Activated CD4-positive, alpha-beta T cell treated with anti-CD3 and anti-CD28 coated beads, Interleukin-2, amount 50 U/mL, for 16 hours (primary cell): ENCODE measurements around the gene CARS1.

Experiments used
- DNase-seq: peaks from one replicate; pipeline ENCODE4 v3.0.0-alpha.2; 2020

The CARS1 gene

DNA sequence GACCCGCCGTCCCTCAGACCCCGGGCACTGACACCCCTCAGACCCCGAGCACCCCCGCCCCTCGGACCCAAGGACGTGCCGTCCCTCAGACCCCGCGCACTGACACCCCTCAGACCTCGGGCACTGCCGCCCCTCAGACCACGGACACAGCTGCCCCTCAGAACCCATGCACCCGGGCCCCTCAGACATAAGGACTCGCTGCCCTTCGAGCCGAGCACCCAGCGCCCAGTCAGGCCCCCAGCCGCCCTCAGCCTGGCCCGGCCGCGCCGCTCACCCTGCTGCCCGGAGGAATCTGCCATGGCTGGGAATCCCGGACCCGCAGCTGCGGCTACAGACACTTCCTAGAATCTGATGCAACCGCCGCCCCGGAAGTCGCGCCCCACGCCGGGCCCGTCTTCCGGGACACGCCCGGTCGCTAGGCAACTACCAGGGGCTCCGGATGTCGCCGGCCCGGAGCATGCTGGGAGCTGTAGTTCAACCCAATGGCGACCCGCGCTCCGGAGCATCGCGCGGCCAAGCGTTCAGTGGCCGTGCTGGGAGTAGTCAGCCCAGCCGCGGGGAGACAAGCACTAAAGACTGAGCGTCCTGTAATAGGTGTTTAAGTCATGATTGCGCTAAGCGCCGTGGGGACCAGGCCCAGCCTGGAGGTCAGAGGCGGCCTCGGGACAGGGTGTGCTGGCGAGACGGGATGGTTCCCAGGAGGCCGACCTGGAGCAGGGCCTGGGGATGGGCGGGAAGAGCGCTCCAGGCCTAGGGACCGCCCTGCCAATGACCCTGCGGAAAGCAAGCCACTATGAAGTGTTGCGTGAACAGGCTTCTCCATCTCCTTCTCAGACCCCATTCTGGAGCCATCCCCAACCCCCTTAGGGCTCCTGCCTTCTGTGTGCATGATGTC lies at the start of gene CARS1:
CARS1 (minus strand) TSS at position 355 of the 895 bp plus-strand sequence; CDS start at position 299, 56 bp downstream.
- peak; percentile 96 for DNase-seq

DNA sequence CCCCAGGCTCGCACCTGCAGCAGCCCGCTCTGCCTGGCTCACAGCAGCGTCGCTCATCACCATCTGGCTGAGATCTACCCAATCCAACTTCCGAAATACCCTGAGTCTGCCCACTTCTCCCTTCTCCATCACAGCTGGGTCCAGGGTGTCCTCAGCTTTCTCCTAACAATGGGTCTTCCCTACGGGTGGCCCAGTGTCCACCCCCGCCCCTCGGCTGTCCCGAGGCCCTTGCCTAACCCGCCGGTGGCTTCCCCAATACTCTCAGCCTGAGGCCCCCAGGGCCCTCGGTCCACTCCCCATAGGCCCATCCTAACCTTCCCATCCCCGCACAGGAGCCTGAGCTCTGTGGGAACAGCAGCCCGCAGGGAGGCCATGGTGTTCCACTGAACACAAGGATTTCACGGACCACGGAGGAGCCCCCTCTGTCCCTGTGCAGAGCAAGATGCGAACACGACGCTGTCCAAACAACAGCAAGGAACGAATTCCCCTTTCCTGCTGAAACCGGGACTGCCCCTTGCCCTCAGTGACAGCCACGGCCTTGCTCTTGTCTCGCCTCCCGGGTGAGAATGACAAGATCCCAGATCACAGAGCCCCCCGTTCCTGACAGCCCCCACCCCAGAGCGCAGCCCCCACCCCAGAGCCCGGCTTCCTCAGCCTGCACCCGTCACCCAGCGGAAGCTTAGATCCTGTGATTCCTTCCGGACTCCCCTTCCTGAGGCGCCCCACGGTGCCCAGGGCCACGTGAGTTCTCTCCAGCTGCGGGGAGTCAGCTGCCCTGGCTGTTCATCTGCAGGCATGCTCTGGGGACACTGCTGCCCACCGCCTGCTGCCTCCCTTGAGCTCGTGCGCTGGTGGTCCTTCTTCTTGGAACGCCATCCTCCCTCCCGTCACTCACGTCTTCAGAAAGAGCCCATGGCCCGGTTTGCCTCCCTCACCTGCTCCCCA lies 48.8 kb upstream of the CARS1 start:
- DNase-seq, result no peak

DNA sequence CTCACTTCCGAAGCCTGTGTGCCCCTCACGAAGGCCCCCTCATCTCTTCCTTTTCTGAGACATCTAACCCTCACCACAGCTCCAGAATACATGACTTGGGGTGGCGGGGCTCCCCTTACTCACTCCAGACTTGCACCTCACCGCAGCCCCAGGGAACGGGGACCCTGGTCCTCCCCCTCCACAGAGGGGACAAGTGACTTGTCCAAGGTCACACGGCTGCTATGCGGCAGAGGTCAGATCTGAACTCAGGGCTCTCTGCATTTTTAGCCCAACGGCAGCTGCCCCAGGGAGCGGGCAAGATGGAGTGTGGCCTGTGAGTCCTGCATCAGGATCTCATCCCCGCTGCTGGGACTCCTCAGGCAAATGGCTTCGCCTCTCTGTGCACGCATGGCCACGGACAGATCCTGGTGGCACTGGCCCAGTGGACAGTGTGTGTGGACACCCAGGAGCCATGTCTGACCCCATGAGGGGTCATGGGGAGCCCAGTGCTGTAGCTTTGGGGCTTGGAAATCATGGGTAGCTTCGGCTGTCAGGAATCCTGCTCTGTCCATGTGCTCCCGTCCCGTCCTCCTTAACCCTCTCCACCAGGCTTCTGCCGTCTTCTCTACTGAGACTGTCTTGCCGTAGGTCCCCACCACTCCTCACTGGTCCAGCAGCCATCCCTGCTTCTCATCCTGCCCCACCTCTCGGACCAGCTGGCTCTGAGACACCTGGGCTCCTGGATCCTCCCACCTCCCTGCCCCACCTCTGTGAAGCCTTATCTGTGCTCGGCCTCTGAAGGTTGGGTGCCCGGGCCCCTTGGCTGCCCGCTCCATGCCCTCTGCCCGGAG lies 48.0 kb upstream of the CARS1 start:
- DNase-seq, result no peak

DNA sequence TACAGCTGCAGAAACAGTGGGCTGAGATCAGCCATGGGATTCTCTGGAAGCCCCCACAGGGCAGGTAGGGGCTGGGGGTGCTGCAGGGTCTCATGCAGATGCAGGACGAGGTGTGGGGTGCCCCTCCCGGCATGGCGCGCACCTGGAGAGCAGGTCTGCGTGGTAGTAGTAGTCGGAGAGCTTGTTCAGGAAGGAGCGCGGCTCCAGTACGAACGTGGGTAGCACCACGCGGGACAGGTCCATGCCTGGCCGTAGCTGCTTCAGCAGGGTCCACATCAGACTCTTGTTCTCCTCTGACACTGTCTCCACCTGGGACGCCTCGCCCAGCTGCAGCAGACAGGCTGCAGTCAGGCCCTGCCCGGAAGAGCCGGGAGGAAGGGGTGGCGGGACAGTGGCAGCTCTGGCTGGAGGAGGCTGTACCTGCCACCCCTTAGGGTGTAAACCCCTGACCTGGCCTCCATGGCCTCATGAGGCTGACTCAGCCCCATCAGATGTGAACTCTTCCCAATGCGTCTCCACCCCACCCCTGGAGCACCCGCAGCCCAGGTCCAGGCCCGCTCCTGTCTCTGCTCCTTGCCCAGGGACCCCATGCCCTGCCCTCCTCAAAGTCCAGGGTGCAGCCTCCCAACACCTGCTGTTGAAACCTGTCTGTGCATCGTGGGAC lies 47.0 kb upstream of the CARS1 start:
- DNase-seq, result no peak

DNA sequence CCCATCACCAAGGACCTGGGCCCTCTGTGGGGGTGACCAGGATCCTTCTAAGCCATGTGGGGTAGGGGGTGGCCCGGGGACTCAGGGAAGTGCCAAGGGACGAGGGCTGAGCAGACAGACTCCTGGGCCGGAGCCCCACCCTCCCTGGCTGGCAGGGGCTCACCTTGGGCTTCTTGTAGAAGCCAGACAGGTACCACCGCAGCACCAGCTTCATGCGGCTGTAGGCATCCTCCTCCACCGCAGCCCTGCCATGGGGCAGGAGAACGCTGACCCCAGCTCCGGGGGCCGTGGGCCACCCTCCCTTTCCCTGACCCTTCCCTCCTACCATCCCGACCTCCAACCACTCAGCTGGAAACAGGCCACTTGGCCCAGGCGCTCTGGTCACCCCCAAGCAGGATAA lies 45.9 kb upstream of the CARS1 start:
- no peak for DNase-seq

GRCh38 chr11:3102641-3102921 lies 45.4 kb upstream of the CARS1 start:
- DNase-seq, result no peak

DNA sequence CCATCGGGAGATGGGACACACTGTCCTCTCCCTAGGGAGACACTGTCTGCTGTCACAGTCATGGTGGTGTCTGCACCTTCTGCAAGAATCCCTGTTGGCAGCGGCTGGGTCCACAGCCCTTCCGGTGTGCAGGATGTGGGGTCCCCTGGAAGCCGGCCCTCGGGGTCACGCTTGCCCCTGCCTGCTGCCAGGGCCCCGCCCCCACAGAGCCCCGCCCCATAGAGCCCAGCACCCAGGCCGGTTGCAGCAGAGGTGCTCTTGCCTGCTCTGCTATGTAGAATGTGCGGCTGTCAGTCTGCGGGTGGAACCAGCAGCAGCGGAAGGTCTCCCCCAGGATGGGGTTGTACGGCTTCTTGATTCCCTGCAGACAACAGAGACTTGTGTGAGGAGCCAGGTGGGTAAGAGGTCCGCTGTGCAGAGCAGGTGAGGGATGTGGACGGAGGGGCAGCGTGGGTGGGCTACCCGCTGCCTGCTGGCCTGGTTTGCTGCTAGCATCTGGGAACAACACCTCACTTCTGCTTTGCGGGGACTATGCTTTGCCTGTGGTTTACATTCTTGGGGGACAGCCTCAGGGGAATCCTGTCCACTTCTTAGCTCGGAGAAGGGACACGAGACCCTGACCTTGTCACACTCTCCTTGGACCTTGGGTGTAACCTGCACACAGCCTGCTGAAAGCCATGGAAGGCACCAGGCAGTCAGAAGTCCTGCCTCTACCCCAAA lies 44.9 kb upstream of the CARS1 start:
- DNase-seq, result no peak

DNA sequence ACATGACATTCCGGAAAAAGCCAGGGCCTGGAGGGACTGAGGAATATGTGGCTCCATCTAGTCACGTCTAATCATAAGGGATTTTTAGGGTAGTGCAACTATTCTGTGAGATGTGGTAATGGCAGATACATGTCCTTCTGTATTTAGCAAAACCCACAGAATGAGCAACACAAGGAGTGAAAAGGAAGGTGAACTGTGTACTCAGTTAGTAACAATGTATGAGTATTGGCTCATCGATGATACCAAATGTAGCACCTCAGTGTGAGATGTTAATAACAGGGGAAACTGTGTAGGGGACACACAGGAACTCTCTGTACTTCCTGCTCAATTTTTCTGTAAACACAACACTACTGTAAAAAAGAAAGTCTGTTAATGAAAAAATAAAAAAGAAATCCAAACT lies 42.0 kb upstream of the CARS1 start:
- no peak for DNase-seq

DNA sequence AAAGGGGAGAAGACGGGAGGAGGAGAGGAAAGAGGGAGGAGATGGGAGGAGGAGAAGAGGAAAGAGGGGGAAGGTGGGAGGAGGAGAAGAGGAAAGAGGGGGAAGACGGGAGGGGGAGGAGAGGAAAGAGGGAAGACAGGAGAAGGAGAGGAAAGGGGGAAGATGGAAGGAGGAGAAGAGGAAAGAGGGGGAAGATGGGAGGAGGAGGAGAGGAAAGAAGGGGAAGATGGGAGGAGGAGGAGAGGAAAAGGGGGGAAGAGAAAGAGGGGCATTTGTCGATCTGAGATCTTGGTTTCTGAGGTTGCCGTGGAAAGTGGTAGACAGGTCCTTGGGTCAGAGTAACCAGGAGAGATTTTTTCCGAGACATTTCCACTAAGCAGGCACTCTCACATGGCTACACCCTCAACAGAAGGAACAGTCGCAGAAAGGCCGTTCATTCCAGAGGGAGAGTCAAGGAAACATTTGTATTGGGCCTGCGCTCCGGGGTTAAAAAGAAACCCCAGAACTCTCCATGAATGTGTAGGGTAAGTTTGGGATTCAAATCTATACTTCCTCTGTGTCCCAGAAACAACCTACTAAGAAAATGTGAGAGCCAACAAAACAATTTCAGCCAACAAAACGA lies 39.8 kb upstream of the CARS1 start:
- DNase-seq, result no peak

DNA sequence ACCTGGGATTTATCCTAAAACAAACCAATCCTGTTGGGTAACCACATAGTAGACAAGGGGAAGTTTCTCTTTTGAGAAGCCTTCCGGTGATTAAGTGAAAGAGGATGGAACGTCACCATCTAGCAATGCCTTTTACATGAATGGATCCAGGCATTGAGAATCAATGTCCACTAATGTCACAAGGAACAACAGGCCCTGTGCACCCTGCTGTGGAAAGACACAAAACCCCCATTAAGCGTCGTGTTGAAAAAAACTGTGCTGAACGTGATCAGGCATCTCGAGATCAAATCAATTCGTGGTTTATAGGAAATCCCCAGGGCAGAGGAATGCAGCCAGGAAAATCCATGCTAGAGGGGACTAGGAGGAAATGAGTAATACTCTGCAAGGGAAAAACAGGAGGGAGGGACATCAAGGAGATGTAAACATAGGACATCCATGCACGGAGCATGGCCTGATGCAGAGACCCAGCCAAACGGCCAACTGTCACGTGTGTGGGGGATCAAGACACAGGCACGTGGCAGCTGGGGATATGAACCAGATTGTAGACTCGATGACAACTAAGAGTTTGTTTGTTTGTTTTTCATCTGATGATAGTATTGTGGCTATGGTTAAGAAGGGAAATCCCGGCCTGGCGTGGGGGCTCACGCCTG lies 38.6 kb upstream of the CARS1 start:
- DNase-seq, result no peak

- DNase-seq, result no peak
These were observed 37.1 kb upstream of the CARS1 start for GRCh38 chr11:3094223-3094824.

DNA sequence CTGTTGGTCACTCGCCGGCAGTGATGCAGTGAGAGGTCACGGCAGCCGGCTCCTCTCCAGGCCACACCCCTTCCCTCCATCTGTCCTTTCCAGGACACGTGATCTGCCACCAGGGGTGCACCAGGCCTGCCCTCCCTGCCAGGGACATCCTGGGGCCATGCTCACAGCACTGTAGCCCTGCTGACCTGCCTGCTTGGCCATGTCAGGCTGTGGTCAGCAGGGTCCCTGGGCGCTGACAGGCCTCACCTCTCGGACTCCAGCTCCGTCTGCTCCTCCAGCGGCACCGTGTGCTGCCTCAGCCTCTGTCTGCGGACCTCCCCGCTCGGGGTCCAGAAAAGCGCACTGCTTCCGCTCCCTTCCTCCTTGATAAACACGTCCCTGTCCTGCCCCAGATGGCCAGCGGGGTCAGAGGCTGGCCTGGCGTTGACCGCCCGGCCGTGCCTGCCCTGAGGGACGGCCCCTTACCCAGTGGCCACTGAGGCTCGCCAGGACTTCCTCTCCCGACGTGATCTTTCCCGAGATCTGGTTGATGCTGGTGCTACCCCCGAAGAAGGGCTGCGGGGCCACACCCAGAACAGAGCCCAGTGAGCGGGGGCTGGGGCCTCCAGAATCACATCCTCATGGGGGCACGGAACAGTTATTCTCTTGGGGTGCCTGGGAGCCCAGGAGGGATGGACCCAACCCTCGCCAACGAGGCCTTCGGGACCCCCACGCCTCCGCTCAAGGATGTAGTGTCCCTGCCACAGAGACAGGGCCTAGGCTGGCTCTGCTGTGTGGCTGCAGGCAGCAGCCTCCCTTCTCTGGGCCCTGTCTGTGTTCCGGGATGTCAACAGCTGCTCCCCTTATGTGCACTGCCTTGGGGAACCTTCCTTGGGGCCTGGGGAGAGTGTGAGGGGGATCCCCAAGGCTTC lies 36.3 kb upstream of the CARS1 start:
- DNase-seq, result no peak

DNA sequence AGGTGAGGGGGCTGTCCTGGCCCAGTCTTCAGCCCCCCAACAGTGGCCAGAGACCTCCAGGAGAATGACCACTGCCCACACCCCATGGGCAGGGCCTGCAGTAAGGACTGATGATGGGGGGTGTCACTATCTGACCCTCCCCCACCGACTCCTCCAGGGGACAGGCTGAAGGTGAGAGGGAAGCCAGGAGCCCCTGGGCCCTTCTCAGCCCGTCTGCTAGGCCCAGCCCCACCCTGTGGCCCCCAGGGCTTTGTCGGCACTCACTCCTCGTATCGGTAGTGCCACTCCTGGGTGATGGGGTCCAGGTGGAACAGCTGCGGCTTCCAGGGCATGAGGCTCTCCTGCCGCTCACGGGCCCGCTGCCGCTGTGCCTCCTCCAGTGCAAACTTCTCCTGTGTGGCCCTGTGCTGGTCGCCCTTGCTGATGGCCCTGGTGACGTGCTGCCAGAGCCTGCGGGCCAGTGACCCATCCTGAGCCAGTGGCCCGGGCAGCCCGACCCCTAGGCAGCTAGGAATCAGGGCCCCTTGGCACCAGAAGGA lies 35.4 kb upstream of the CARS1 start:
- no peak for DNase-seq

DNA sequence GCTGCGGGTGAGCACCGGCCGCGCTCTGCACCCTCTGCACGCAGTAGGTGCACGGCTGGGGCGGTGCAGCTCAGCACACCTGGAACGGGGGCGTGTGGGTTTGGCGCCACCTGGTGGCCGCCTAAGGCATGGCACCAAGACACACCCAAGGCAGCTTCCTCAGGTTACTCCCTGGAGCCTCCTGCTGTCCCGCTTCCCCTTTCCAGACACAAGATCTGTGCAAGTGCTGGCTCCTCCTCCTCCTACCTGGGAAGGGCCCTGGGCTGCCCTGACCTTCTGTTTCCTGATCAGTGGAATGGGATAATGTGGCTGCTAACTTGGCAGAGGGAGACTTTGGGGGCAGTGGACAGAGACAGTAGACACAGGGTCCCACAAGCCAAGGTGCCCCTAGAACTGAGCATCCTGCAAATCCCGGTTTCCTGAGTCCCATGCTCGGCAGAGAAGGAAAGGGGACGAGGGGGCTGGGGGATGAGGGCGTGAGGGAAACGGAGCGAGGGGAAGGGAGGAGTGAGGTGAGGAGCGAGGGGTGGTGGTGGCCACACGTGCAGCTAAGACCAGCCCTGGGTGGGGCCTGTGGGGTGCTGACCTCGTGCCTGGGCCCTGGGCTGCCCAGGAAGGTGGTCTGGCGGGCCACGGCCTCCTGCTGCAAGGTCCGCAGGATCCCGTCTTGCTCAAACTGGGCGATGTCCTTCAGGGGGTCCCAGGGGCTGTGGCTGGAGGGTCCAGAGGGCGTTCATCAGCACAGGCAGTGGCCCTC lies 34.8 kb upstream of the CARS1 start:
- peak; percentile 78 for DNase-seq

- no peak for DNase-seq
These were observed 34.0 kb upstream of the CARS1 start for GRCh38 chr11:3091081-3091845.

GRCh38 chr11:3090096-3090901 lies 33.1 kb upstream of the CARS1 start:
- no peak for DNase-seq
